ENCODE measurements around the gene TRIM25. TPM values are rescaled to one million over a fixed set of nuclear protein-coding genes. Genes with fewer than 3 reads are reported as not detected.

The TRIM25 gene
- total RNA-seq, 1 experiment from 2014 or later = 92.8 TPM

DNA sequence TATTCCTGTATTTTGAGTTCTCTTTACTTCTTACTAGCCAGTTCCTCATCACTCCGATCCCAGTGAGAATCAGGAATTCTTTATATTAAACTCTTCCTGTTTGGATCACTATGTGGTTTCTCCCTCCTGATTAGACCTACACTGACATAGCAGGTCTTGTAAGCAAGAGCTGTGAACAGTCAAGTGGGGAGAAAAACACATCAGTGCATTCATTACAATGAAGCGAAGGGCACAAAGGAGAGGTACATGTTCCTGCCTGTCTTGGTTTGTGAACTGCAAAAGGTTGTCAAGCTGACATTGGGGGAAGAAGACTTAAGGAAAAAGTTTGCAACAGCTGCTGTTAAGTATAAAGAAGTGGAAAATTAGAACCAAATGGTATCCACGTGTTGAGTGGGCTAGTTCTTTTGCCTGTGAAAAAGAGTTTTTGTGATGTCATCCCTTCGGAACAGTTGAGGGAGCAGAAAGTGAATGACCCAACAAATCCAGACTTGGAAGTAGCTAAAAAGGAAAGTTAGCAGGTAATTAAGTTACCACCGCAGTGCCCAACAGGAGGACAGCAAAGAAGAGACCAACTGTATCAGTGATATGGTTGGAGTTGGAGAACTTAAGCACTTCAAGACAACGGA is 23.0 kb upstream of the TRIM25 start:
- Histone ChIP-seq H3K27me3 (ENCODE audit: insufficient read depth, low read depth) (no peaks in the 10 kb centered on the region), H2AFZ (no peak overlapping the region), H3K9me2 (ENCODE audit: insufficient read depth) (no peaks in the 10 kb centered on the region), H3K27ac (no peak overlapping the region), H3K4me2 (no peak overlapping the region), H3K79me2 (ENCODE audit: low read depth) (no peaks in the 10 kb centered on the region), H3F3A (ENCODE audit: insufficient read depth, low read depth) (peaks cover 15% of the 10 kb centered on the region), H3K9me3 (ENCODE audit: insufficient read depth, low read depth) (peaks cover 7% of the 10 kb centered on the region), H4K20me1 (ENCODE audit: insufficient read depth) (no peaks in the 10 kb centered on the region), H3K4me1 (replicated peaks; ENCODE audit: insufficient read depth) (peaks cover 19% of the 10 kb centered on the region), H3K4me3 (no peak overlapping the region), H3K36me3 (ENCODE audit: low read depth) (peaks cover 48% of the 10 kb centered on the region)
- TF ChIP-seq, protein P1, sequence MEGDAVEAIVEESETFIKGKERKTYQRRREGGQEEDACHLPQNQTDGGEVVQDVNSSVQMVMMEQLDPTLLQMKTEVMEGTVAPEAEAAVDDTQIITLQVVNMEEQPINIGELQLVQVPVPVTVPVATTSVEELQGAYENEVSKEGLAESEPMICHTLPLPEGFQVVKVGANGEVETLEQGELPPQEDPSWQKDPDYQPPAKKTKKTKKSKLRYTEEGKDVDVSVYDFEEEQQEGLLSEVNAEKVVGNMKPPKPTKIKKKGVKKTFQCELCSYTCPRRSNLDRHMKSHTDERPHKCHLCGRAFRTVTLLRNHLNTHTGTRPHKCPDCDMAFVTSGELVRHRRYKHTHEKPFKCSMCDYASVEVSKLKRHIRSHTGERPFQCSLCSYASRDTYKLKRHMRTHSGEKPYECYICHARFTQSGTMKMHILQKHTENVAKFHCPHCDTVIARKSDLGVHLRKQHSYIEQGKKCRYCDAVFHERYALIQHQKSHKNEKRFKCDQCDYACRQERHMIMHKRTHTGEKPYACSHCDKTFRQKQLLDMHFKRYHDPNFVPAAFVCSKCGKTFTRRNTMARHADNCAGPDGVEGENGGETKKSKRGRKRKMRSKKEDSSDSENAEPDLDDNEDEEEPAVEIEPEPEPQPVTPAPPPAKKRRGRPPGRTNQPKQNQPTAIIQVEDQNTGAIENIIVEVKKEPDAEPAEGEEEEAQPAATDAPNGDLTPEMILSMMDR (conservative IDR thresholded peaks at IDR 0.05) = no peak
- no peak for TF ChIP-seq EZH2 (IDR thresholded peaks at IDR 0.05; ENCODE audit: low read depth)
- no TSS peak for BruUV-seq (replicated peaks)
- POLR2A ChIA-PET (ENCODE audit: unreplicated experiment) = no interaction called here
- DNase-seq = no peak
- CTCF ChIA-PET = no interaction called here
- intact Hi-C loops (cut with micrococcal nuclease; ENCODE audit: unreplicated experiment) = no loop called here

DNA sequence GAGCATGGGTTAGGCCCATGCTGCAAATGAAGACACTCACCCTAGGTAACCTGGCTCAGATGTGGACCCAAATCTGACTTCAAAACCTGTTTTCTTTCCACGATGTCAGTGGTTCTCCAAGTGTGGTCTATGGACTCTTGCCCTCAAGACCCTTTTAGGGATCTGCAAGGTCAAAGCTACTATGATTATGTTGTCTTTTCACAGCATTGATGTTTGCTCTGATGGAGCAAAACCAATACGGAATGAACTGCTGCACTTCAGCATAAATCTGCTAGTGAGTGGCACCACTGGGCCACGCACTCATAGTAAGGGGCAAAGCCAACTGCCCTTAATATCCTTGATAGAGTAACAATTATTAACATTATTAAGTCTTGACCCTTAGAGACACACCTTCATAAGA is 21.6 kb upstream of the TRIM25 start:
- H3K4me2 ChIP-seq = no peak overlapping the region
- no peaks in the 10 kb centered on the region for H3K79me2 ChIP-seq (ENCODE audit: low read depth)
- no peak overlapping the region for H2AFZ ChIP-seq
- no peak for DNase-seq
- no peaks in the 10 kb centered on the region for H3K27me3 ChIP-seq (ENCODE audit: insufficient read depth, low read depth)
- no peak overlapping the region for H3K4me3 ChIP-seq
- peaks cover 39% of the 10 kb centered on the region for H3K36me3 ChIP-seq (ENCODE audit: low read depth)
- ChIA-PET POLR2A (ENCODE audit: unreplicated experiment) (interaction anchor here (0.7 kb wide), 1 partner anchor 141 kb away, joined by 8 read pairs; no protein-coding TSS in a partner anchor), CTCF (no interaction called here)
- H3K9me3 ChIP-seq (ENCODE audit: insufficient read depth, low read depth) = peaks cover 16% of the 10 kb centered on the region
- BruUV-seq (replicated peaks) = no TSS peak
- H3K9me2 ChIP-seq (ENCODE audit: insufficient read depth) = no peaks in the 10 kb centered on the region
- TF ChIP-seq EZH2 (IDR thresholded peaks at IDR 0.05; ENCODE audit: low read depth) = no peak
- TF ChIP-seq, protein P1 (conservative IDR thresholded peaks at IDR 0.05) = no peak
- intact Hi-C loops (cut with micrococcal nuclease; ENCODE audit: unreplicated experiment) = no loop called here
- no peaks in the 10 kb centered on the region for H4K20me1 ChIP-seq (ENCODE audit: insufficient read depth)
- H3K27ac ChIP-seq = no peak overlapping the region
- H3K4me1 ChIP-seq (replicated peaks; ENCODE audit: insufficient read depth) = peaks cover 19% of the 10 kb centered on the region
- peaks cover 15% of the 10 kb centered on the region; the same call in 1 of the 2 replicates for H3F3A ChIP-seq (ENCODE audit: insufficient read depth, low read depth)

DNA sequence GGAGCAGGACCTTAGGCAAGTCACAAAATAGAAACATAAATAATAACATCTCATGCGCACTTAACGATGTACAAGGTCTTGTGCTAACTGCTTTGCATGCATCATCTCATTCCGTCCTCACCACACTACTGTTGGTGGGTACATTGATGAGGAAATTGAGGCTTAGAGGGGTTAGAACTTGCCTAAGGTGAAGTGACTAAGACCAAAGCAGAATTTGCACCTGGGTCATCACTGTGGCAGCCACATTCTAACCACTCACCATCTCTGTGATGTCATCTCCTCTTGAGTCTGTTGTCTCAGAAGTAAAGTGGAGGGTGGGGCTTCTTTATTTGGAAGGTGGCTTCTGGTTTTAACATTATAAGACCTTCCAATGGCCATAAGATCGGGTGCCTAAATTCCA is 20.4 kb upstream of the TRIM25 start:
- H3K9me3 ChIP-seq (ENCODE audit: insufficient read depth, low read depth) = peaks cover 27% of the 10 kb centered on the region
- no peak for DNase-seq
- no peaks in the 10 kb centered on the region for H3K27me3 ChIP-seq (ENCODE audit: insufficient read depth, low read depth)
- H3K4me3 ChIP-seq = no peak overlapping the region
- no TSS peak for BruUV-seq (replicated peaks)
- TF ChIP-seq, protein P1 (conservative IDR thresholded peaks at IDR 0.05) = no peak
- no peak overlapping the region for H2AFZ ChIP-seq
- H3K9me2 ChIP-seq (ENCODE audit: insufficient read depth) = no peaks in the 10 kb centered on the region
- CTCF ChIA-PET = no interaction called here
- POLR2A ChIA-PET (ENCODE audit: unreplicated experiment) = no interaction called here
- no peak overlapping the region for H3K4me2 ChIP-seq
- intact Hi-C loops (cut with micrococcal nuclease; ENCODE audit: unreplicated experiment) = no loop called here
- peaks cover 15% of the 10 kb centered on the region; the same call in 1 of the 2 replicates for H3F3A ChIP-seq (ENCODE audit: insufficient read depth, low read depth)
- H3K79me2 ChIP-seq (ENCODE audit: low read depth) = no peaks in the 10 kb centered on the region
- no peaks in the 10 kb centered on the region for H4K20me1 ChIP-seq (ENCODE audit: insufficient read depth)
- no peak overlapping the region for H3K27ac ChIP-seq
- H3K4me1 ChIP-seq (replicated peaks; ENCODE audit: insufficient read depth) = peaks cover 19% of the 10 kb centered on the region
- H3K36me3 ChIP-seq (ENCODE audit: low read depth) = peaks cover 34% of the 10 kb centered on the region
